Measurements from ENCODE around the gene SHANK1.

Gene SHANK1

GRCh38 chr19:50648659-50649058 is 70.9 kb downstream of the SHANK1 start:
- H3K4me3 ChIP-seq (ENCODE audit: low read depth, low read length) = no peak overlapping the region
- no peak for DNase-seq (ENCODE audit: low read depth)
- no peak for TF ChIP-seq CTCF (IDR thresholded peaks at IDR 0.05; ENCODE audit: low read depth, low read length, missing control alignments)

GRCh38 chr19:50647879-50648615 is 71.6 kb downstream of the SHANK1 start:
- no peak for DNase-seq (ENCODE audit: low read depth)
- H3K4me3 ChIP-seq (ENCODE audit: low read depth, low read length) = no peak overlapping the region
- TF ChIP-seq CTCF (IDR thresholded peaks at IDR 0.05; ENCODE audit: low read depth, low read length, missing control alignments) = no peak

- no peak for TF ChIP-seq CTCF (IDR thresholded peaks at IDR 0.05; ENCODE audit: low read depth, low read length, missing control alignments)
- no peak for DNase-seq (ENCODE audit: low read depth)
- no peak overlapping the region for H3K4me3 ChIP-seq (ENCODE audit: low read depth, low read length)
Measured at GRCh38 chr19:50646074-50646807, 73.4 kb downstream of the SHANK1 start.

GRCh38 chr19:50645107-50645506 is 74.5 kb downstream of the SHANK1 start:
- no peak overlapping the region for H3K4me3 ChIP-seq (ENCODE audit: low read depth, low read length)
- no peak for DNase-seq (ENCODE audit: low read depth)
- no peak for TF ChIP-seq CTCF (IDR thresholded peaks at IDR 0.05; ENCODE audit: low read depth, low read length, missing control alignments)

GRCh38 chr19:50644315-50644915 is 75.2 kb downstream of the SHANK1 start:
- DNase-seq (ENCODE audit: low read depth) = no peak
- H3K4me3 ChIP-seq (ENCODE audit: low read depth, low read length) = no peak overlapping the region
- TF ChIP-seq CTCF (IDR thresholded peaks at IDR 0.05; ENCODE audit: low read depth, low read length, missing control alignments) = no peak

GRCh38 chr19:50640368-50640767 is 79.2 kb downstream of the SHANK1 start:
- DNase-seq (ENCODE audit: low read depth) = no peak
- no peak overlapping the region for H3K4me3 ChIP-seq (ENCODE audit: low read depth, low read length)
- no peak for TF ChIP-seq CTCF (IDR thresholded peaks at IDR 0.05; ENCODE audit: low read depth, low read length, missing control alignments)
